Right lobe of liver (tissue), 6 donors: ENCODE results near the gene OR1J4. TPM values are rescaled to one million over a fixed set of nuclear protein-coding genes. Genes with fewer than 3 reads are reported as not detected.

Experiments
- ATAC-seq, 4 donors: fragments of 200-7000 bp; cut with Tn5 transposase; one replicate each; pipeline ENCODE4 v1.9.1; 2020; ENCODE audit warnings: mild to moderate bottlenecking in 4 of 4, moderate library complexity in 4 of 4
- DNase-seq, 3 donors: peaks; one replicate each; pipeline ENCODE4 v3.0.0-alpha.2; 2020
- H3K27ac ChIP-seq, 3 donors: fragments of 200-600 bp; one replicate each; pipeline ENCODE4 v1.8.0; 2022
- H3K27me3 ChIP-seq, 2 donors: fragments of 200-600 bp; one replicate each; pipeline ENCODE4 v1.8.0; 2022
- H3K36me3 ChIP-seq, 4 donors: fragments of 200-600 bp; sonication (generic) in 1 of 4; one replicate each; pipeline versions ENCODE4 v1.5.1 to v1.8.0; 2017 to 2022; ENCODE audit warnings: control low read depth in 1 of 4
- H3K4me1 ChIP-seq, 4 donors: fragments of 200-600 bp; sonication (generic) in 1 of 4; one replicate each; pipeline versions ENCODE4 v1.5.1 to v1.8.0; 2017 to 2022; ENCODE audit warnings: control low read depth in 1 of 4
- H3K4me3 ChIP-seq, 3 donors: fragments of 200-600 bp; one replicate each; pipeline ENCODE4 v1.8.0; 2022
- H3K9me3 ChIP-seq, 4 donors: fragments of 200-600 bp; sonication (generic) in 1 of 4; one replicate each; pipeline versions ENCODE4 v1.5.1 to v1.8.0; 2017 to 2022; ENCODE audit warnings: control low read depth in 1 of 4
- POLR2A ChIP-seq: fragments of 450-650 bp; IDR thresholded peaks from one replicate; pipeline ENCODE4 v1.6.1; 2017; ENCODE audit warnings: antibody characterized with exemption, mild to moderate bottlenecking
- WGBS: methylation state at CpG from one replicate; pipeline ENCODE4 v1.1.6; 2018; ENCODE audit warnings: low coverage, low lambda C conversion rate; ENCODE audit not compliant: insufficient coverage; ENCODE audit errors: missing lambda C conversion rate; 5-methylcytosine and 5-hydroxymethylcytosine counted together
- intact Hi-C, 2 donors: fragments of 100-400 bp; cut with DNase I; formaldehyde crosslinking; loops; one replicate each; pipeline versions ENCODE4 v1.11.2 to v1.14.1; 2022
- total RNA-seq, 6 experiments: library from RNA; depleted of rRNA in 2 of 6; stranded (reverse); fragments of >200 nt in 2 of 6; fragmentation: NEBNext Ultra II Directional in 3 of 6; extraction: Animal tissue kit (Norgen Biotek cat#: 25700) in 3 of 6; gene quantifications; one replicate each; pipeline versions ENCODE4 v1.1.0 to v1.2.4, GENCODE V29; 2016 to 2023
- TF ChIP-seq, protein P1 (sequence below), 4 donors: fragments of 200-600 bp in 3 of 4; fragments of 450-650 bp in 1 of 4; IDR thresholded peaks; one replicate each; pipeline versions ENCODE4 v1.5.1 to v1.8.0; 2016 to 2022; ENCODE audit warnings: antibody characterized with exemption in 4 of 4, mild to moderate bottlenecking in 2 of 4
- donor health status: DM: no; HTN: yes; CAD: no.
- donor health status: DM: no; HTN: no; CAD: no.
- donor health status: DM: no; HTN: no; CAD: no.
- donor health status: DM: no; HTN: yes; CAD: no.
- donor health status: DM: no; HTN: yes; CAD: no.

The OR1J4 gene
- total RNA-seq, 6 experiments from 2014 or later = not detected

DNA sequence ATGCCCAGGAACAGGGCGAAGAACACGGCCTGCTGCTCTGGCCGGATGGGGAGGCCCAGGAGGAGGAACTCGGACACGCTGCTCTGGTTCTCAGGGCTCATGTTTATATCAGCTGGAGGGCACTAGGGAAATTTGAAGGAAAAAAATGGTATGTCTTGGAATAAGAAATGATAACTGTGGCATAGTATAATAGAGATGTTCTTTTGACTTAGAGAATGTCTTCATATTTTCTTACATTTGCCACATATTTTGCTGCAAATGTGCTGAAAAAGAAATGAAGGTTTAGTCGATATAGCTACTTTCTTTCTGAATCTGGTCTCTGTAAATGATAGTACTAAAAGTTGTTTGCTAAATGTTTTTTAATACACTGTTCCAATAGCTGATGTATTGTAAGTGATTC is 41.1 kb upstream of the OR1J4 start, which contains the start of gene OR1J1:
OR1J1 (minus strand) TSS at position 101 of the 400 bp plus-strand sequence; CDS start at position 101, 0 bp downstream.
- intact Hi-C loops = no loop called here

DNA sequence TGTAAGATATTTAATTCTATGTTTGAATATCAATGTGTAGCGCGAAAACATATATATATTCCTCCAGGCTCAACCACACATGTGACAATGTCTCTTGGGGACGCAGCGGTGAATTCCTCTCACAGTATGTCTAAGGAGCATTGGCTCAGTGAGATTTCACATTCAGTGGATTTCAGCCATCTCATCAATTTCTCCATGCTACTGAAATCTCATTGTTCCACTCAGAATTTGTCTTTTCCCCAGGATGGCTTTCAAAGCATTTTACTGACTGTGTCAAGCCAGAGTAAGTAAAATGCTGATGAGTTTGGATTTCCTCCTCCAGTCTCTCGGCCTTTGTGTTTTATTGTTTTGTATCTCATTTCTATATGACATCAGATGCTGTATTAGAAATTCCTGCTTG is 39.9 kb upstream of the OR1J4 start:
- Histone ChIP-seq H3K4me1 (no peaks in the 10 kb centered on the region), H3K27ac (no peak overlapping the region), H3K27me3 (peaks cover 0 to 4% of the 10 kb centered on the region in 2 donors), H3K4me3 (no peak overlapping the region), H3K36me3 (no peaks in the 10 kb centered on the region), H3K9me3 (no peaks in the 10 kb centered on the region)
- intact Hi-C loops = no loop called here
- DNase-seq (no peak), ATAC-seq (no peak)
- TF ChIP-seq, protein P1, sequence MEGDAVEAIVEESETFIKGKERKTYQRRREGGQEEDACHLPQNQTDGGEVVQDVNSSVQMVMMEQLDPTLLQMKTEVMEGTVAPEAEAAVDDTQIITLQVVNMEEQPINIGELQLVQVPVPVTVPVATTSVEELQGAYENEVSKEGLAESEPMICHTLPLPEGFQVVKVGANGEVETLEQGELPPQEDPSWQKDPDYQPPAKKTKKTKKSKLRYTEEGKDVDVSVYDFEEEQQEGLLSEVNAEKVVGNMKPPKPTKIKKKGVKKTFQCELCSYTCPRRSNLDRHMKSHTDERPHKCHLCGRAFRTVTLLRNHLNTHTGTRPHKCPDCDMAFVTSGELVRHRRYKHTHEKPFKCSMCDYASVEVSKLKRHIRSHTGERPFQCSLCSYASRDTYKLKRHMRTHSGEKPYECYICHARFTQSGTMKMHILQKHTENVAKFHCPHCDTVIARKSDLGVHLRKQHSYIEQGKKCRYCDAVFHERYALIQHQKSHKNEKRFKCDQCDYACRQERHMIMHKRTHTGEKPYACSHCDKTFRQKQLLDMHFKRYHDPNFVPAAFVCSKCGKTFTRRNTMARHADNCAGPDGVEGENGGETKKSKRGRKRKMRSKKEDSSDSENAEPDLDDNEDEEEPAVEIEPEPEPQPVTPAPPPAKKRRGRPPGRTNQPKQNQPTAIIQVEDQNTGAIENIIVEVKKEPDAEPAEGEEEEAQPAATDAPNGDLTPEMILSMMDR (IDR thresholded peaks at IDR 0.05) = no peak
- TF ChIP-seq POLR2A = no peak
- 84% methylated on average over 5 of the region's 5 CpGs for WGBS

More for the DNA sequence above, 41.1 kb upstream of the OR1J4 start, which contains the start of gene OR1J1:
- Histone ChIP-seq H3K36me3 (no peaks in the 10 kb centered on the region), H3K9me3 (no peaks in the 10 kb centered on the region), H3K27ac (no peak within 1 kb of the TSS), H3K4me1 (no peaks in the 10 kb centered on the region), H3K4me3 (no peak within 1 kb of the TSS), H3K27me3 (peaks cover 0 to 4% of the 10 kb centered on the region in 2 donors)
- no peak for DNase-seq
- no peak for TF ChIP-seq POLR2A
- TF ChIP-seq, protein P1 (IDR thresholded peaks at IDR 0.05) = no peak
- 44% methylated on average over 6 of the region's 6 CpGs for WGBS
- no peak for ATAC-seq

DNA sequence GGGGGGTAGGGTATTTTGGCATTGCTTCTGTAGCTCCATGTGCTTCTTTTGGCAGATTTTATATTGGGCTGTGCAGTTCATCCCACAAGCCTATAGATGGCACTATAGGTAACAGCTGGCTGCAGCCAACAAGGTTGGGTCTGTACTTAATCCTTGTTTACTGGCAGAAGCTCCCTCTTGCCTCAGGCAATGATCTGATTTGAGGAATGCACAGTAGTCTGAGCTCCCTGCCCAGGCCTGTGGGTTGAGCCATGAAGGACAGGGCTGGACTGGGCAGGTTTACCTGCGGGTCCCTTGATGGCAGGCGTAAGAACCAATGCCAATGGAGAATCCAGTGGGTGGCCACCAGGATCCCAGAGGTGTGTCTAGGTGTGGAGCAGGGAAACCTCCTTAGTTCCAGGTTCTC is 20.1 kb upstream of the OR1J4 start:
- intact Hi-C loops = no loop called here
- peak; percentile 70 to 89 (median 76) for ATAC-seq
- WGBS = no CpG with 5 or more reads among the region's 2 CpGs

DNA sequence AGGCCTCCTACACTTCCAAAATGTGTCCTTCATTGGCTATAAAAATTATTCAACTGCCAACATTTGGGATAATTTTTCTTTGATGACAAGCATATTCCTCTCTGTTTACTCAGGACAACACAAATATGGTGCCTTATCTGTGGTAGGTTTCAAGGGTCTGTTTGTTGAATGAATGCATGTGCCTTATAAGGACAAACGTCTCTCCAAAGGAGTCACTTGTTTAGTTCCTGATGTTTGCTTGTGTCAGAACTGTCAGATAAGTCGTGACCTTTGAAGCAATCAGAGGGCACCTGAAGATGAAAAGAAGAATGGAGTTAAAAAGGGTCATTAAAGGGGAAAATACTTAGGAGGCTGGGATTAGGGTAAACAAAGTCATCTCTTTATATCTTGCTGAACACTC is 12.0 kb upstream of the OR1J4 start:
- H3K4me1 ChIP-seq = no peaks in the 10 kb centered on the region
- WGBS = 19% methylated on average over 2 of the region's 2 CpGs
- TF ChIP-seq, protein P1 (IDR thresholded peaks at IDR 0.05) = no peak
- H3K27me3 ChIP-seq = no peaks in the 10 kb centered on the region
- intact Hi-C loops = no loop called here
- H3K27ac ChIP-seq = no peak overlapping the region
- no peak for DNase-seq
- H3K36me3 ChIP-seq = no peaks in the 10 kb centered on the region
- no peak overlapping the region for H3K4me3 ChIP-seq
- H3K9me3 ChIP-seq = no peaks in the 10 kb centered on the region
- no peak for ATAC-seq

More for the DNA sequence above, 20.1 kb upstream of the OR1J4 start:
- no peaks in the 10 kb centered on the region for H3K36me3 ChIP-seq
- TF ChIP-seq POLR2A = no peak
- TF ChIP-seq, protein P1 (IDR thresholded peaks at IDR 0.05) = peak; percentile 30 to 72 (median 58)
- H3K27me3 ChIP-seq = no peaks in the 10 kb centered on the region
- H3K9me3 ChIP-seq = no peaks in the 10 kb centered on the region
- H3K4me1 ChIP-seq = no peaks in the 10 kb centered on the region
- no peak overlapping the region for H3K27ac ChIP-seq
- H3K4me3 ChIP-seq = no peak overlapping the region
- DNase-seq = no peak

DNA sequence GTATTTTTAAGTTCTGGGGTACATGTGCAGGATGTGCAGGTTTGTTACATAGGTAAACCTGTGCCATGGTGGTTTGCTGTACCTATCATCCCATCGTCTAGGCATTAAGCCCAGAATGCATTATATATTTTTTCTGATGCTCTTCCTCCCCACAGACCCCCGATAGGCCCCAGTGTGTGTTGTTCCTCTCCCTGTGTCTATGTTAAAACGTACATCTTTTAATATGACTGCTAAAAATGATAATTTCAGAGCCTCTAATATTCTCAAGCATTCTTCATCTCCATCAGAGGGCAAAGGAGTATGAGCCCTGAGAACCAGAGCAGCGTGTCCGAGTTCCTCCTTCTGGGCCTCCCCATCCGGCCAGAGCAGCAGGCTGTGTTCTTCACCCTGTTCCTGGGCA is 8.4 kb upstream of the OR1J4 start, which contains the start of gene OR1J2:
OR1J2 (plus strand) TSS at position 301 of the 400 bp plus-strand sequence; CDS start at position 301, 0 bp downstream.
- TF ChIP-seq POLR2A = no peak
- TF ChIP-seq, protein P1 (IDR thresholded peaks at IDR 0.05) = no peak
- no peak for DNase-seq

More for the DNA sequence above, 8.4 kb upstream of the OR1J4 start, which contains the start of gene OR1J2:
- H3K36me3 ChIP-seq = no peaks in the 10 kb centered on the region
- no peak for ATAC-seq
- no peaks in the 10 kb centered on the region for H3K27me3 ChIP-seq
- H3K27ac ChIP-seq = no peak within 1 kb of the TSS
- H3K4me1 ChIP-seq = no peaks in the 10 kb centered on the region
- intact Hi-C loops = no loop called here
- WGBS = 25% methylated on average over 2 of the region's 6 CpGs
- H3K9me3 ChIP-seq = no peaks in the 10 kb centered on the region
- H3K4me3 ChIP-seq = no peak within 1 kb of the TSS
